HG03469 (cell line): ENCODE measurements around the gene IRX4.

Experiments used
- ATAC-seq: cut with Tn5 transposase; IDR thresholded peaks from one replicate; pipeline ENCODE4 v1.9.1; 2021; ENCODE audit warnings: mild to moderate bottlenecking, moderate library complexity, moderate number of reproducible peaks; ENCODE audit not compliant: unreplicated experiment

IRX4 gene

GRCh38 chr5:1882337-1883119 is at the start of gene IRX4:
IRX4 (minus strand) TSS chr5:1882925; CDS start chr5:1882647, 278 bp downstream.
- ATAC-seq, result no peak

- ATAC-seq, result no peak
These were observed 49.0 kb upstream of the IRX4 start for GRCh38 chr5:1931604-1932231.

GRCh38 chr5:1930880-1931603 is 48.3 kb upstream of the IRX4 start:
- ATAC-seq, result no peak

DNA sequence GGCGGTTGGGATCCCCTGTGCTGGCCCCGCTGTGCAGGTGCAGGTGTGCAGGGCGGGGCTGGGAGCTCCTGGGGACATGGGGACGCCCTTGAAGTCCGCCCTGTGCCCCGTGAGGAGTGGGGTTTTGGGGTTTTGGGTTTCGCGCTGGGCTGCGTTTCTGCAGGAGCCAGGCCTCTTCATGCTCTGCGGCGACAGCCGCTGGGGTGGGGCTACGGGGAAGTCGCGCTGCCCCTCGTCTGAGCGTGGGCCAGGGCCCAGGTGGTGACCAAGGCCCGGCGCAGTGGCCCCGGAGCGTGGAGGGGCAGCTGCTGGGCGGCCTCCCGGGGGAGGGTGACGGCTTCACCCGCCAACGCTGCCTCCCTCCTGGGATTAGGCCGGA is 47.8 kb upstream of the IRX4 start:
- ATAC-seq, result no peak

DNA sequence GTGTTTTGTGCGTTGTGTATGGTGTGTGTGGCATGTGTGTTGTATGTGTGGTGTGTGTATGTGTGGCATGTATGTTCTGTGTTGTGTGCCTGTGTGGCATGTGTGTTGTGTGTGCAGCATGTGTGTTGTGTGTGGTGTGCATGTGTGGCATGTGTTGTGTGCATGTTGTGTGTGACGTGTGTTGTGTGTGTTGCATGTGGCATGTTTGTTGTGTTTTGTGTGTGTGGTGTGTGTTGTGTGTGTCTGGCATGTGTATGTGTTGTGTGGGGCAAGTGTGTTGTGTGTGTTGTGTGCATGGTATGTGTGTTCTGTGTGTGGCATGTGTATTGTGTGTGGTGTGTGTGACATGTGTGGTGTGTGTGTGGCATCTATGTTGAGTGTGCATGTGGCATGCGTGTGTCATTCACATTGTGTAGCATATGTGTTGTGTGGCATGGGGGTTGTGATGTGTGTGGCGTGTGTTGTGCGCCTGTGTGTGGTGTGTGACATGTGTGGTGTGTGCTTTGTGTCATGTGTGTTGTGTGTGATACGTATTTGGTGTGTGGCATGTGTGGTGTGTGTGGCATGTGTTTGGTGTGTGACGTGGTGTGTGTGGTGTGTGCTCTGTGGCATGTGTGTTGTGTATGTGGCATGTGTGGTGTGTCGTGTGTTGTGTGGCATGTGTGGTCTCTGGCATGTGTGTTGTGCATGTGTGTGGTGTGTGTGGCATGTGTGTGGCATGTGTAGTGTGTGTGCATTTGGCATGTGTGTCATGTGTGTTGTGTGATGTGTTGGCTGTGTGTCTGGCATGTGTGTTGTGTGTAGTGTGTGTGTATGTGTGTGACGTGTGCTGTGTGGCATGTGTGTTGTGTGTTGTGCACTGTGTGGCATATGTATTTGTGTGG is 46.6 kb upstream of the IRX4 start:
- ATAC-seq, result no peak

- ATAC-seq, result no peak
These were observed 44.0 kb upstream of the IRX4 start for GRCh38 chr5:1926471-1927341.

- ATAC-seq, result no peak
These were observed 43.3 kb upstream of the IRX4 start for GRCh38 chr5:1926071-1926440.

DNA sequence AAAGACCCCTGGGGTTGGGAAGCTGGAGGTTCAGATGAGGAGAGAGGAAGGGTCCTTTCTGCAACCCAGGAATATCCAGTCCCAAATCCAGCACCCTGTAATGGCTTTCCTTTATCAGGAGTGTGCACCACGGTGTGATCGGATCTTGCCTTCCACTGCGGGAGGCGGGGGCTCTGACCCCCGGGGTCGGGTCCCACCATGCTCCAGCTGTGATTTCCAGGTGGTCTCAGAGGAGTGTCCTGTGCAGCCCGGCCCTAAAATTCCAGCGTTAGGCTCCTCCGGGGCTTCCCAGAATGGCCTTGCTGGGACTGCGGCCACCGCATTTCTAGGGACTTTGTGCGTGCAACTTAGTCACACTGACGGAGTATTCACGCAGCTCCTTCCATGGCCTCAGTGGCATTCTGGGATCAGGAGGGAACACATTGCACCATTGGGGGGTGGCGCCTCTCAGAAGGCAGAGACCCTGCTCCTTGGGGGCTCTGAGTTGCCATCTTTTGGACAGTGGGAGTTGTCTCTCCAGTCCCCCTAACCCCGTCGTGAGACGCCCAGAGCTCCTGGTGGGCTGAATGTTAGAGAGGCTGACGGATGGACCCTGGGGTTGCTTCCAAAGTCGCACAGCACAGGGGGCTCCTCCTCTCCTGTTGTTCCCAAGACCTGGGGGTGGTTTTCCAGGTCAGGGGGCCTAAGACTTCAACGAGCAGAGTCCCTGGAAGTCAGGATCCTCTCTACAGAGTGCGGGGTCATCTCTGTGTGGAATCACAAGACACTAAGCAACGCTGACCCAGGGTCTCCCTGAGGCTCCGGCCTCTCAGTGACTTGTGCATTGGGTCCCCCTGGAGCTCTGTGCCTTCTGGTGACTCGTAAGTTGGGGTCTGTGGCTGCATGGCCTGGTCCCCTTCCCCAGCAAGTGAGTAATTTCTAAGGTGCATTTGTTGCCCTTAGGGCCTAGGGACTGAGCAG is 42.7 kb upstream of the IRX4 start:
- ATAC-seq, result no peak

DNA sequence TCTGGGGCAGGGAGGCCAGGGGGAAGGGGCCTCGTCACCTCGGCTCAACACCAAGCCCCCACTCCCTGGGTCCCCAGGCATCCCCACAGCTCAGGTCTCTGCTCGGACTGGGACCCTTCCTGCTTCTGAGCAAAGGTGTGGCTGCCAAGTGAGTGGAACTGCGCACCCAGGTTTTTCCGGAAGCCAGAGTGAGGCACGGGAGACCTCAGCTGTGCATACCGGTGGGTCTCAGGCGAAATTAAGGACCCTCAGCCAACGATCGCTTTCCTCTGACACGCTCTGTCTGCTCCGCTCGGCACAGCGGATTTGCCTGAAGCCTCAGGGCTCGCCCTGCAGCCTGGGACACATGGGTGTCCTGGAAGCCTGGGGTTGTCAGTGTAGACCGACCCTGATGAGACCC is 41.0 kb upstream of the IRX4 start:
- ATAC-seq, result no peak

GRCh38 chr5:1923341-1923740 is 40.6 kb upstream of the IRX4 start:
- ATAC-seq, result no peak

DNA sequence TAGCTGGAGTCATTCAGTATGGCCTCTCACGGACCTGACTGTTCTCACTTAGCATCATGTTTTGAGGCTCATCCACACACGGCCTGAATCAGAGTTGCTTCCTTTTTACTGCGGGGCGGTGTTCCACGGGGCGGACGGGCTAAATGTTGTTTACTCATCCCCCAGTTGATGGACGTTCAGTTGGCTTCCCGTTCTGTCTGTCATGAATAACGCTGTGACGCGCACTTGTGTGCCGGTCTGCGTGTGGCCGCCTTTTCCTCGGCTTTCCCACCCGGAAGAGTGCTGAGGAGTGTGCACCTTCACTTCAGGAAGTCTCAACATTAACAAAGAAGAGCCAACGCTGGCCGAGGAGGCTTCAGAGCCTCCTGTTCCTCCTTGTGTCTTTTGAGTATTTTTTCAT is 39.0 kb upstream of the IRX4 start:
- ATAC-seq, result no peak

- ATAC-seq, result no peak
These were observed 37.0 kb upstream of the IRX4 start for GRCh38 chr5:1919750-1920149.

- no peak for ATAC-seq
These were observed 36.5 kb upstream of the IRX4 start for GRCh38 chr5:1919209-1919566.

DNA sequence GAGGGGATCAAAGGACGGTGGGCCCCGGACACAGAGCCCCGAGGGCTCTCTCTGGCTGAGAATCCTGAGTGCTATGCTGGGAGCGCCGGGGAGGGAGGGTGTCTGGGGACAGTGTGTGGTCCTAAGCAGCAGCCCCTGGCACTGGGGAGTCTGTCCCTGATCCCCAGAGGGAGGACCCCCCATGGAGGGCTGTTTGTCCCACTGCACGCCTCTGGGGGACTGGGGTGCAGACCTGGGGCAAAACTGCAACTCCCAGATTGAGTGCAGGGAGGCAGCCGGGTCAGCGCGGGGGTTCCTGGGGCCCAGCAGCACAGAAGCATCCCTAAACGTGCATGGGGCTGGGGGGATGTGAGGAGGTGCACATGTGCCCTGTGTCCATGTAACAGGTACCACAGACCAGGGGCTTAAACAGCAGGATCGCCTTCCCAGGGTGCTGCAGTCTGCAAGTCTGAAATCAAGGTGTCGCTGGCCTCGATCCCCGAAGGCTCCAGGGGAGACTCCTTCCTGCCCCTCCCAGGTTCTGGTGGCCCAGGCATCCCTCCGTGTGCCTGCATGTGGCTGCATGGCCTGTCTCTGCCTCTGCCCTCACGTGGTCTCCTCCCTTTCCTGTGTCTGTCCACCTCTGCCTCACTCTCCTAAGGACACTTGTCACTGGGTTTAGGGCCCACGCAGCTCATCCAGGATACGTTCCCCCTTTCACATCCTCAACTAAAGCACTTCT is 35.9 kb upstream of the IRX4 start:
- no peak for ATAC-seq

- no peak for ATAC-seq
These were observed 35.2 kb upstream of the IRX4 start for GRCh38 chr5:1917830-1918487.

GRCh38 chr5:1916041-1917001 is 33.6 kb upstream of the IRX4 start:
- no peak for ATAC-seq

DNA sequence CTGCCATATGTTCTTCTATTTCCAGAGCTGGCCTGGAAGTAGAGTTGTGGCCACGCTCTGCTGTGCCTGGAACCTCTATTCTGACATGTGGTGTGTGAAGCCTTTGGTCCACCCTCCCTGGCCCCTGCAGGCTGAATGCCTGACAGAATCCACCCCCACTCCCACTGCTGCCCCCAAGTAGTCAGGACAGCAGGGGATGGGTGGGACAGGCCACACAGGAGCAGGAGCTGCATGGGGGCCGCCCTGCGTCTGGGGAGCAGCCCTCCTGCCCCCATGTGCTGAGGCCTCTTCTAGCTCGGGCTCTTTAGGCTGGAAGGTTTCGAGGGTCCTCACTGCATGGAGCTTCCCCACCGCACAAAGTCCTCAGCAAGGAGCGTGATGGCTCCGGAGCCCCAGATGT is 32.6 kb upstream of the IRX4 start:
- ATAC-seq, result no peak
